GM21526 (cell line): ENCODE data around the gene SUZ12.
A peak's percentile ranks its signal among the peaks of the same experiment; 100 is the strongest.
"Not testable (repeated sequence)": the region's sequence is repeated elsewhere in the genome, so short reads cannot be mapped to it uniquely, and the experiment has no call there.

ENCODE experiments used
- ATAC-seq: cut with Tn5 transposase; IDR thresholded peaks from one replicate; pipeline ENCODE4 v1.9.1; 2021; ENCODE audit warnings: moderate library complexity; ENCODE audit not compliant: unreplicated experiment, low FRiP score

Gene SUZ12

DNA sequence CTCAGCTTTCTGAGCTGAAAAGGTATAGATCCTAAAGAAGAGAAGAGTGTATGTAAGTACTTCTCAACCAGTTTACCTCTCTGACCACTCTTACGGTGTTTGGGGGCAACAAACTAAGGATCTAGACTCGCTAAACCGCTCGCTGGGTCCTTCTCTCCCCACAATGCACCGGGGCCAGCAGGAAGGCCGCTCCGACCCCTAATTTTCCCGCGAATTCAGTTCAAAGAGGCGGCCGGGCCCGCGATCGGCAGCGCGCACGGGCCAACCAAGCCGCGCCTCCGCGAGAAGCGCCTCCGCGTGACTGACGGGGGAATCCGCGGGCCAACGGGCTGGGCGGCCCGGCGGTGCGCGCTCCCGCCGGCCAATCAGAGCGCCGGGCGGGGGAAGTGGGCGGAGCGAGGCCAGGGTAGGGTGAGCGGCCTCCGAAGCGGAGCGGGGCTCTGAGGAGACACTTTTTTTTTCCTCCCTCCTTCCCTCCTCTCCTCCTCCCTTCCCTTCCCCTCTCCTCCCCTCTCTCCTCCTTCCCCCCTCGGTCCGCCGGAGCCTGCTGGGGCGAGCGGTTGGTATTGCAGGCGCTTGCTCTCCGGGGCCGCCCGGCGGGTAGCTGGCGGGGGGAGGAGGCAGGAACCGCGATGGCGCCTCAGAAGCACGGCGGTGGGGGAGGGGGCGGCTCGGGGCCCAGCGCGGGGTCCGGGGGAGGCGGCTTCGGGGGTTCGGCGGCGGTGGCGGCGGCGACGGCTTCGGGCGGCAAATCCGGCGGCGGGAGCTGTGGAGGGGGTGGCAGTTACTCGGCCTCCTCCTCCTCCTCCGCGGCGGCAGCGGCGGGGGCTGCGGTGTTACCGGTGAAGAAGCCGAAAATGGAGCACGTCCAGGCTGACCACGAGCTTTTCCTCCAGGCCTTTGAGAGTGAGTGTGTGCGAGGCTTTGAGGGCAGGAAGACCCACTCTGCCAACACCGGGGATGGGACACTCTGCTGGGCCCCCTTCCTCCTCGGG is at the start of gene SUZ12:
TSS of gene SUZ12 (plus strand) at position 393 of the 995 bp plus-strand sequence. CDS start at position 633, 240 bp downstream.
- peak; percentile 85 for ATAC-seq

DNA sequence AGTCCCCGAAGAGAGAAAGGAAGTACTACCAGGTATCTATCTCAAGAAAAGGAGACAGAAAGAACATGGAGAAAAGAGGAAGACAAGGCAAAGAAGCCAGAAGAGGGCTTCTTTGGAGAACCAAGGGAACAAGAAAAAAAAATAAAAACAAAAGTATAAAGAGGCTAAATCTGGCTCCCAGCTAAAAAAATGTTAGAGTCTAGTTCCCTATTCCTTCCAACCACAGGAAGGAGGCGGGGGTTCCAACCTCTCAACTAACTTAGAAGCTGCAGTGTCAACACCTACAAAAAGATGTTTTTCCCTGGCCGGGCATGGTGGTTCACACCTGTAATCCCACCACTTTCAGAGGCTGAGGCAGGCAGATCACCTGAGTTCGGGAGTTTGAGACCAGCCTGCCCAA is 48.7 kb upstream of the SUZ12 start:
- ATAC-seq: no peak

DNA sequence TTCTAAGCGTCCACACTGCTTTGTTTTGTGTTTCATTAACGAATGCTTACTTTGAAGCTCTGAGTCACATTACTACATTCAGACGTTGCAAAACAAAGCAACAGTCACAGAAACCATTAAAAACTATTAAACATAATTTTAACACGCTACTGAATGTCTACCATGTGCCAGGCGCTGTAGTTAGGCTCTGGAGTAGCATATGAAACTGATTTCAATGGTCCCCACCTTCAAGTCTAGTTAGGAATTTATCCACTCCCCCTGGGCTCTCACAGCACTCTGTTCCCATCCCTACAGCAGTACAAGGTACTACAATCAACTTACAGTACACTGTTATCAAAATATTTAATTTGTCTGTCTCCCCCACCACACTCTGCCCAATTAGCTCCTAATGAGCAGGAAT is 35.9 kb upstream of the SUZ12 start:
- ATAC-seq: no peak

DNA sequence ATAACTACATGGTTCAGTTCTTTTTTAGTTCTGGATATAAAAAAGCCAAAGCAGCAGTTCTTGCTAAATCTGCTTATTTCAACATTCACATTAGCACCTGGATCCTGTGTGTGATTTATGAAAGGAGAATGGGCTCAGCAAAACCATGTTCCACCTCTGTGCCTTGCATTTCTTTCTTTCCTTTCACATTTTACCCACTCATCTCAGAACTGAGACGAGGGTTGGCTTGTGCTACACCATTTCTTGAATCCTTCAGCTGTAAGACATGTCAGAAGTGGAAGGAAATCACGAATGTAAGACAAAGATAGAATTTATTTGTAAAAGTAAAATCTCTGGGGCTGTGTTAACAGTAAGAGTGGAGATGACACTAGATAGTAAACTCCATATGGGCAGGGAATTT is 34.1 kb upstream of the SUZ12 start:
- ATAC-seq: no peak

DNA sequence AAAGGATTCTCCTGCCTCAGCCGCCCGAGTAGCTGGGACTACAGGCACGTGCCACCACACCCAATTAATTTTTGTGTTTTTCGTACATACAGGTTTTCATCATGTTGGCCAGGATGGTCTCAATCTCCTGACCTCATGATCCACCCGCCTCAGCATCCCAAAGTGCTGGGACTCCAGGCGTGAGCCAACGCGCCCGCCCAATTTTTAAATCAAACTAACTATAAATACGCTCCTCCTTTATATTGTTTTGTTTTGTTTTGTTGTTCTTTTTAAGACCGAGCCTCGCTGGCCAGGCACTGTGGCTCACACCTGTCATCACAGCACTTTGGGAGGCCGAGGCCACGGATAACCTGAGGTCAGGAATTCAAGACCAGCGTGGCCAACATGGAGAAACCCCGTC is 33.4 kb upstream of the SUZ12 start:
- ATAC-seq: no peak

DNA sequence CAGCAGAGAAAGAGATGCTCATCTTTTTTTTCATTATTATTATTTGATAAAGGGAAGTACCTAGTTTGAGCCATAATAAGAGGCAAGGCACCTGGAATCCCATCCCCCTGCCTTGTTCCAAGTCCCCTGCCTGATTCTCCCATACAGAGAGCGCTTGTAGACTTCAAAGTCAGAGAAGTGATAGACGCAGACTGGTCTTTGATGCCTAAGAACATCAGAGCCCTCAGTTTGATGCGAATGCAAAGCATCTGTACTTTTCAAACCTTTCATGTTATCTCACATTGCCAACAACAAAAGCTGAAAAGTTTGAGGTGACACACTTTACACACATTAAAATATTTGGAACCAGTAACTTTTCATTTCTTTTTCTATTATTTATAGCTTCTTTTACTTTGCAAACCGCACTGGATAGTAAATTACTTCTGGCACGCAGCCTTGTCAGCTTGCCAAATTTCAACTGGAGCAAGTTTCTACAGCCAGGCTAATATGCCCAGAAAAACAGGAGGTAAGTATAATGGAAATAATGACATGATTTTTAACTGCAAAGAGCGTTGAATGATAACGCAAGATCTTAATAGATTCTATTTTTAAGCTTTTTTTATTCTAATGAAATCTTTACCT is 29.4 kb upstream of the SUZ12 start:
- ATAC-seq: no peak

DNA sequence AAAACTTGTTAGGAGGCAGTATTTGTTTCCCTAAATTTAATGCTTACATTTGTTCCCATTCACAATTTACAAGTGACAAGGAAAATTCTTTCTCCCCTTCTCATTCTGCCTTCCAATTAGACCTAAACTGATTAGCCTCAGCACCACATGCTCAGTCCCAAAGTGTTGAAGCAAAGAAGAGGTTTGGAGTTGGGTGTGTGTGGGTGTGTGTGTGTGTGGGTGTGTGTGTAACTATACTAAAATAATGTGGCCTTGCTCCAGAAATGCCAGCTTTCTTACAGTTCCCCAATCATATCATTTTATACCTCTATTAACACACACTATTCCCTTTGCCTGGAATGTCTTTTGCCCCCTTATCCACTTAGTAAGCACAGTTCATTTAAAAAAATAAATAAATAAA is 28.4 kb upstream of the SUZ12 start:
- no peak for ATAC-seq

DNA sequence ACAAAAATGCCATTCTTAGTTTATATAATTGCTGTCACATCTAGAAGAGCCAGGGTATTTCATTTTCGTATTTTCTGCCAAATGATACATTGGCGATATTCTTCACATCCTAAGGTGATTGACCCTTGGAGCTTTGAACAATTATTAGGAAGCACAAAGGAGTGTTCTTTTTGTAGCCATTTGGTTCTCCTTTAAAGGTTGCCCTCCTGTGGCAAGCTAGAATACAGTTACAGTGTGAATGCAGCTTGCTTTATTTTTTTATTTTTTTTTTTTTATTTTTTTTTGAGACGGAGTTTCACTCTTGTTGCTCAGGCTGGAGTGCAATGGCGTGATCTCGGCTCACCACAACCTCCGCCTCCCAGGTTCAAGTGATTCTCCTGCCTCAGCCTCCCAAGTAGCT is 24.1 kb upstream of the SUZ12 start:
- not testable (repeated sequence) for ATAC-seq

DNA sequence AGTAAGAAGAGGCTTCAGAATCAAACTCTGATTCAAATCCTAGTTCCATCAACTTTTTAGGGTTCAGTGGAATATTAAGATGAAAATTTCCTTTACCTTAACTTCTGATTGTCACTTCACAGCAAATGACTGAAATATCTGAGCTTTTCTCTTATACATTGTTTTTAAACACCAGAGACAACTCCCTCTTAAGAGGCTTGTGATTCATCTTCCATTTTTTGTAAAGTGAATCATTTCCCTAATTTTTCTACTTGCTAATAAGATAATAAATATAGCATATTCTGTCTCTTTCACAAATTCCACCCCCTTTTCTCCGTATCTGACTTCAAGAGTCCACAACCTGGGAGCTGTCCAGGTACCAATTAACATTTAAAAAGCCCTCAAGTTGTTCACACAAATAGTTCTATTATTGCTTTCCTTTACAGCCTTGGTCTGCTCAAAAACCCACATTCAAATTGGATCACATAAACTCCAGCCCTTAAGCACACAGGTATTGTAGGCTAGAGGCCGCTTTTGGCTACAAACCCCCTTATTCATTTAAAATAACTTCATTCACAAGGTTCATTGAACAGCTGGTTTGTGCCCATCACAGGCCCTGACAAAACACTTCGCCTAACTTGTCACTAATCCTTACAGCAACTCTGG is 21.2 kb upstream of the SUZ12 start:
- ATAC-seq: no peak

DNA sequence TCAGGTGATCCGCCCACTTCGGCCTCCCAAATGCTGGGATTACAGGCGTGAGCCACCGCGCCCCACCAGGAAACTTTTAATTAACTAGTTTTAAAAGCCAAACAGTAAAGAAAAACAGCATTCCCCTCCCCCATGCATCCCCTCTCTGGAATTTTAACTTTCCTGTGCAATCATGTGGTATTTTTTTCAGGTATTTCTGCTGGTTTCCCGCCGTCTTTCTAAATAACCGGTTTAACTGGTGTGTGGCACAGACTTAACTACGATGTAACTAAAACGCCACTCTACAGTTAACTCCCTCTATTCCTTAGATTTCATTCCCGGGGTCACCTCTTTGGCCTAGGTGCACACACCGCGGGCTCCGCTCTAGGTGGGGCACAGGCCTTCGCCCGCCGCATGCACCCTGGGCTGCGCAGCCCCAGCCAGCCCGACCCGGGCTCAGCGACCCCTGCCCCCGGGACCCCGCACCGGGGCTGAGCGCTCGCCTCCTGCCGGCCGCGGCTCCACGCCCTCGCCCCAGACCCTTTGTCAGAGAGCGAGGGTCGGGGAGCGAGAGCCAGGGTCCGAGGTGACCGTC is 20.2 kb upstream of the SUZ12 start:
- no peak for ATAC-seq

DNA sequence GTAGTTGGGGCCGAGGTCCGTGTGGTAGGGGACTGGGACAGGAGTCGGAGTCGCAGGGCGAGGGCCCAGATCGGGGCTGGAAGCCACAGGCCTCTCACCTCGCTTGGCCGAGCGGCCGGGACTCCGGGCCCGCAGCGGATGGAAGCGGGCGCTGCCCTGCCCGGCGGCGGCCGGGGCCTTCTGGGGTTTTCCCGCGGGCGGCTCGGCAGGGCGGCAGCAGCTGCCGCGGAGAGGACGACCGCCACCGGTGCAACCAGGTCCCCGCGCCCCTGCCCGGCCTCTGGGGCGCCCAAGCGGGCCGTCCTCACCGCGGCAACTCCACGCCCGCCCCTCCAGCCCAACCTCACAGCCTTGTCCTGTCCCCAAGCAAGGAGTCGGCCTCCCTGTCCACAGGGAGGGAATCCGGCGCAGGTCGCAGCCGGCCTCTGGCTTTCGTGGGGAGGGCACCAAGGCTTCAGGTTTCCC is 19.7 kb upstream of the SUZ12 start:
- ATAC-seq: no peak

DNA sequence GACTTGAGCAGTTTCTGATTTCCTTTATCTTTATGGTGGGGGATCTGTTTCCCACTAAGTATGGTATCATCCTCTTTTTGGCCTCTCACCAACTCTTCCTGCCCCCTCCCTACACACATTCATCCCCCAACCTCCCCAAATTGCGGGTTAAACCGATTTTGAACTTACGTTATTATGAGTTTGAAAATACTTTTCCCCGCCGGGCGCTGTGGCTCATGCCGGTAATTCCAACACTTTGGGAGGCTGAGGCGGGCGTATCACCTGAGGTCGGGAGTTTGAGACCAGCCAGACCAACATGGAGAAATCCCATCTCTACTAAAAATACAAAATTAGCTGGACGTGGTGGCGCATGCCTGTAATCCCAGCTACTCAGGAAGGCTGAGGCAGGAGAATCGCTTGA is 19.1 kb upstream of the SUZ12 start:
- not testable (repeated sequence) for ATAC-seq

DNA sequence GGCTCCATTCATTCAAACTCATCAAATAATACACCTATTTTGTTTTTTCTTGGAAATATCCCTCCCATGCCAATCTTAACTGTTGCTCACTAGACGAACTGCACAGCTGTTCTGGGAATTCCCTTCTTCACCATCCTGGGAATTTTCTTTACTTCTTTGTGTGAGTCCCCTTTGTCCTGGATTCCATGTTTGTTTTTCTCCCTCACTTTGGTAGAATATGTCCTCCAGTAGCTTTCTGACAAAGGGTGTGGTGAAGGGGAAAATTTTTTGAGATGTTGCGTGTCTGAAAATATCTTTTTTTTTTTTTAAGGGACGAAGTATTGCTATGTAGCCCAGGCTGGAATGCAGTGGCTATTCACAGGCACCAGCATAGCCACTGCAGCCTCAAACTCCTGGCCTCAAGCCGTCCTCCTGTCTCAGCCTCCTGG is 18.1 kb upstream of the SUZ12 start:
- no peak for ATAC-seq

DNA sequence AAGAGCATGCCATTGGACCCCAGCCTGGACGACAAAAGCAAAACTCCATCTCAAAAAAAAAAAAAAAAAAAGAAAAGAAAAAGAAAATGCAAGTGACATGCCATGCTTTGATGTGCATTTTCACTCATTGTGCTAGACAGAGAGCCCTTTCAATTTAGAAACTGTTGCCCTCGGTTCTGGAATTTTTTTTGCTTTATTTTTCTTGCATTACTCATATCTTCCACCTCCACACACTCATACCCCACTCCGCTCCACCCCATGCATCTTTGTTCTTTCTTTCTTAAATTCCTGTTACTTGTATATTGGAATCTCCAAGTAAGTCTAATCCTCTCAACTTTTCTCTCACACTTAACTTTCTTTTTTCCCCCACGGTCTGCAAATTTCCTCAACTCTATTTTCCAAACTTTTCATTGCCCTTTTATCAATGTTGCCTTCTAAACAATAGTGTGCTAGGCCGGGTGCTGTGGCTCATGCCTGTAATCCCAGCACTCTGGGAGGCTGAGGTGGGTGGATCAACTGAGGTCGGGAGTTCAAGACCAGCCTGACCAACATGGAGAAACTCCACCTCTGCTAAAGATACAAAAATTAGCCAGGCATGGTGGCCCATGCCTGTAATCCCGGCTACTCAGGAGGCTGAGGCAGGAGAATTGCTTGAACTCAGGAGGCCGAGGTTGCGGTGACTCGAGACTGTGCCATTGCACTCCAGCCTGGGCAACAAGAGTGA is 16.8 kb upstream of the SUZ12 start:
- no peak for ATAC-seq

DNA sequence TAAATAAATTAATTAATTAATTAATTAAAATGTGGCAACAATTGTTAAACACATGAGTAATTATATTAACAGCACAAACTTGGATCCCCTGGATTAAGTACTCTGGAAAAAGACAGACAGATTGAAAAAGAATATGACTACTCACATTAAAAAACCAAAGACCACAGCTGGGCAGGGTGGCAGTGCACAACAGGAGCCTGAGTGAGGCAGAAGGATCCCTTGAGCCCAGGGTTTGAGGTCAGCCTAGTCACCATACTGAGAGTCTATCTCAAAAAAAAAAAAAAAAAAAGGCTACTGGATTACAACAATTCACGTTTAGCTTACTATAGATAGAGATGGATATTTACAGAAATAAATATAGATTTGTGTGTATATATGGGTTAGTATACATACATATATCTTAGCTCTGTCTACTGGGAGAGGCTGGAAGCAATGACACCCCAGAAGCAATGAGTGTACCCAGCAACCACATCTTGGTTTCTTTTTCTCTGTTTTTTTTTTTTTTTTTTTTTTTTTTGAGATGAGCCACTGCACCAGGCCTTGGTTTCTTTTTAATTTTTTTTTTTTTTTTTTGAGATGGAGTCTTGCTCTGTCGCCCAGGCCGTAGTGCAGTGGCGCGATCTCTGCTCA is 10.6 kb upstream of the SUZ12 start:
- ATAC-seq: no peak

DNA sequence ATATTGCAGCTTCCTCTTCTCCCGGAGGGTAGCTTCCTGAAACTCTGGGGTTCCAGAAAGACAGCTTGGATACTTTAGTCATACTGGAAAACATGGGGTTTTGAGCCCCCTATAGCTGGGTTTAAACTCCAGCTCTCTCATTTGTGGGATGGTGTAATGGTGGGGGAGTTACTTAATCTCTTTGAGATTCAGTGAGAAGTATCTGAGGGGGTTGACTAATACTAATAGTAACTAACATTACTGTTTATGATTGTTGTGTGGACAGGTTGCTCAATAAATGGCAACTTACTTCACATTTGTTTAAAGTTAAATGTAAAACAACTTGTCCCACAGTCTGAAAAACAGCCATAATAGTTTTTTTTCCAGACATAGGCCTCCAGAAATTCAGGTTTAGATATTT is 5.1 kb upstream of the SUZ12 start:
- no peak for ATAC-seq

DNA sequence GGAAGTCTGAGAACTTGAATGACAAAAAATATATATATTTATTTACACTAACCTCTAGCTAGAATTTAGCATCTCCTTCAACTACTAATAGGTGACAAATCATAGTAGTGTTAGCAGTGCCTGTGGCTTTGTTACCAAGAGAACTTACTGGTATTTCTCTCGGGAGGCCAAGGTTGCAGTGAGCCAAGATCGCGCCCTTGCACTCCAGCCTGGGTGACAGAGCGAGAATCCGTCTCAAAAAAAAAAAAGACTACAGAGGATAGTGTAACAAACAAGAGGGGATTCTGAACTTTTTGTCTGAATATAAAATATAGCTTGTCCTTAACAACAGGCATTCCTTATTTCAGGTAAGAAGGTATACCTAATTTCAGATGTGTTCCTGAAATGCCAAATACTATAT is 1.3 kb upstream of the SUZ12 start:
- ATAC-seq: no peak

DNA sequence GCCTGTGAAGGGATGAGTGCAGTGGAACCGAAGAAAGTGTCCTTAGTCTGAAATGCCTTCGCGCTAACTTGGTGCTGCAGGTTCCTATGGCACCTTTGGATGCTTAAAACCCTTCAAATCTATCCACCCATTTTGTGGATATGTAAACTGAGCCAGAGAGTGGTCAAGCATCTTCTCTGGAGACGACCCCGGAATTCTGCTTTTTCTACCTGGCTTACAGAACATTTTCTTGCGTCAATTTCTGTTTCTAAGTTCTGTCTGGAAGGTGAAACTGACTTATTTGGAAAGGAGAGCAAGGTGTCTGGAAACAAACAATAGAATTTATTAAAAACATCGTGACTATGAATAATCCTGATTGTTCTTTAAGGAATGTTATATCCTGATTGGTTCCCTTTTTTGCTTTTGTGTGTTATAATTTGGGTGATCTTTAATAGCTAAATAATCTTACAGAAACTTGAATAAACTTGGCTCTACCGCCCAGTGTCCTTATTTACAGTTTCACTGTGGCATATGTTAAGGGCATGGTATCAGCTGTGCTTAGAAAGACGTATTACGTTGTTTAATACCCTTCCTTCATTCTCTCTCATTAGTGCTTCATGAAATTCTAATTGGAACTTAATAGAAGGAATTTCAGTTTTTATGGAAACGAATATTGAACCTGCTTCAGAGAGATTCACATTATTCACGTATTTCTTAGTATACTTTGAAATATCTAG is 1.3 kb downstream of the SUZ12 start:
- ATAC-seq: not testable (repeated sequence)

DNA sequence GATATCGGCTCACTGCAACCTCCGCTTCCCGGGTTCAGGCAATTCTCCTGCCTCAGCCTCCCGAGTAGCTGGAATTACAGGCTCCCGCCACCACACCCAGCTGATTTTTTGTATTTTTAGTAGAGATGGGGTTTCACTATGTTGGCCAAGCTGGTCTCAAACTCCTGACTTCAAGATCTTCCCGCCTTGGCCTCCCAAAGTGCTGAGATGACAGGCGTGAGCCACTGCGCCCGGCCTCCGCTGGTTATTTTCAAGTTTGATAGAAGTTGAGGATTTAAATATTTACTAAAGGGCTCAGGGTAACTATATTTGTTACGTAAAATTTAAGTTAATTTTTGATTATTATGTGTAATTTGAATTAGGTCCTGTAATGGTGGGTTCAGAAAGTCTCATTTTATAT is 5.1 kb downstream of the SUZ12 start:
- not testable (repeated sequence) for ATAC-seq
